K562 (cell line): ENCODE results near the gene CARD14.

ENCODE experiments used
- ETV6 ChIP-seq, 3 experiments: fragments of 150-350 bp in 1 of 3; sonication (generic) in 1 of 3; formaldehyde crosslinking in 1 of 3; IDR thresholded peaks; 2 replicates each; pipeline versions ENCODE4 v1.6.1 to v1.8.0; 2014 to 2022; ENCODE audit warnings: borderline replicate concordance in 2 of 3, low read depth in 2 of 3, antibody characterized with exemption in 1 of 3, low read length in 1 of 3, mild to moderate bottlenecking in 1 of 3, missing genetic modification reagents in 1 of 3
- HBP1 ChIP-seq: fragments of 450-650 bp; formaldehyde crosslinking; IDR thresholded peaks from 2 replicates; pipeline ENCODE4 v1.4.0; 2022; ENCODE audit warnings: missing genetic modification characterization
- SMAD3 ChIP-seq: fragments of 450-650 bp; formaldehyde crosslinking; conservative IDR thresholded peaks from 2 replicates; pipeline ENCODE4 v1.4.0; 2020; ENCODE audit warnings: mild to moderate bottlenecking
- TBL1XR1 ChIP-seq, 2 experiments: IDR thresholded peaks; 2 replicates each; pipeline ENCODE4 v1.6.1; 2012; ENCODE audit warnings: improper control_type of control experiment in 2 of 2, low read length in 2 of 2, mild to moderate bottlenecking in 1 of 2

GRCh38 chr17:80124351-80124981 is 45.4 kb upstream of the CARD14 start:
- TF ChIP-seq SMAD3 (CRISPR knock-in tag): no peak
- no peak for TF ChIP-seq ETV6 (IDR thresholded peaks at IDR 0.05; ENCODE audit: borderline replicate concordance in 1 of 2, low read depth in 2 of 2, low read length in 1 of 2)
- no peak for TF ChIP-seq ETV6 (CRISPR knock-in tag; IDR thresholded peaks at IDR 0.05; ENCODE audit: borderline replicate concordance)
- no peak for TF ChIP-seq HBP1 (CRISPR knock-in tag)
- no peak for TF ChIP-seq TBL1XR1 (IDR thresholded peaks at IDR 0.05; ENCODE audit: low read length in 2 of 2)
